HG02610 (cell line): ENCODE measurements around the gene BTBD16.

ENCODE experiments used
- ATAC-seq: cut with Tn5 transposase; IDR thresholded peaks from one replicate; pipeline ENCODE4 v1.9.1; 2021; ENCODE audit warnings: mild to moderate bottlenecking, moderate library complexity; ENCODE audit not compliant: unreplicated experiment

The BTBD16 gene

GRCh38 chr10:122269059-122269687 is 1.9 kb upstream of the BTBD16 start:
- no peak for ATAC-seq

DNA sequence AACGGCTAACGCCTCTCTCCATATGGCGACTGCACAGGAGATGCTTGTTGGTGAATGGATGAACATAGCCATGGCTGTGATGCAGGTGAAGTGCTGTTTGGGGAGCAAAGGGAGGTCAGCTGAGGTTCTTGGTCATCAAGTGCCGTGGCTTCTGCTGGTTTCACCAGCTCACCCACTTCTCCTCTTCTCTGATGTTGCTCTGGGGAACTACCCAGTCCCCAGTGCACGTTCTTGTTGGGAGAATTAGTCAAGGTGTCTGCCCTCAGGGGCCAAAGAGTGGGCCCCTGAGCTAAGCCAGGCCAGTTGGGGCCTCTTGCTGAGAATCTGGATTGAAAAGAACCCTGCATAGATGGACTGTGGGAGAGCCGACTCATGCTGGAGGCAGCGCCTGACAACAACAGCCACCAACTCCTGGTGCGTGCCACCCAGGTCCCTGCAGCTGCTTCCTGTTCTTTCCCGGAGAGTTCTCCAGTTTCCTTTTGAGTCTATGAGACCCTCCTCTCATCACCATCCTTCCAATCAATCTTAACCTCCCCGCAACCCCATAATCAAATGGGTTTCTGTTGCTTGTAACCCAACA is 3.0 kb downstream of the BTBD16 start:
- ATAC-seq = no peak

DNA sequence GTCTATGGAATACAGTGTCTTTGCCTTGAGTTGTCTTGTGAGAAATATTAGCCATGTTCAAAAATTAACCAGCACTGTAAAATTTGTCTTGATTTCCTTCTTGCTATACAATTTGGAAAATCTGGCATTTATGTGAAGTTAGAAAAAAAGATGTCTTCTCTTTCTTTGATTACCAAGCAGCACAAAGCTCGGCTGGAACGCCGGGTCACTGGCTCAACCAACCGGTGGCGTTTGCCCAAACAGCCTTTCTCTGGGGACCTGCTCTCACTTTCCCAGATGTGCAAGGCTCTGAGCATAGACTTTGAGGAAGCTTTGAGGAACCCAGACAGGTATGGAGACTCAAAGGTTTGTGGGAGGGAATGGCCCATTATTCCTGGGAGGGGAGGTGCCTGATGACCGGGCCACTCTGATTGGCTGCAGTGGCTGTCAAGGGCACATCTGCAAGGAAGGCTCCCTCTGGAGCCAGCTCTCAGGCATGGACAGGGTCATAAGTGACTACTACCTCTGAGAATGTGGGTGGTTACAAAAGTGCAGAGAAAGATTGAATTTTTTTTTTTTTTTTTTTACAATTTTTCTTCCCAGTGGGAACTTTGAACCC is 5.6 kb downstream of the BTBD16 start:
- ATAC-seq = no peak

DNA sequence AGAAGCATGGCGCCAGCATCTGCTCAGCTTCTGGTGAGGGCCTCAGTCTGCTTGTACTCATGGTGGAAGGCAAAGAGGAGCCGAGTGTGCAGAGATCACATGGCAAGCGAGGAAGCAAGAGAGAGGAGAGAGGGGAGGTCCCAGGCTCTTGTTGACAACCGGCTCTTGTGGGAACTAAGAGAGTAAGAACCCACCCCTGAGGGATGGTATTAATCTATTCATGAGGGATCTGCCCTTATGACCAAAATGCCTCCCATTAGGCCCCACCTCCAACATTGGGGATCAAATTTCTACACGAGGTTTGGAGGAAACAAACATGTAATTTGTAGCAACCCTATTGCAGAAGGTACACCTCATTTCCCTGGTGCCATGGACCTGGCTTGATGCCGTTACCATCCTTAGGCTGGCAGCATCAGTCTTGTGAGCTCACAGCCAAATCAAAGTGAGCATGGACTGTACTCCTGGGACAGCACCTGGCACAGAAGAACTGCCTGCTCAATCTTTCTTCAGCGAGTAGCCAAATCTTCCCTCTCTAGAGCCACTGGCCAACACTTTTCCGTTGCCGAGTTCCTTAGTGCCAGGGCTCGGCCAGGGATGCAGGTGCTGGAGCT is 6.5 kb downstream of the BTBD16 start:
- no peak for ATAC-seq

GRCh38 chr10:122279725-122280141 is 8.6 kb downstream of the BTBD16 start:
- no peak for ATAC-seq

GRCh38 chr10:122280156-122280555 is 9.1 kb downstream of the BTBD16 start:
- ATAC-seq = no peak

DNA sequence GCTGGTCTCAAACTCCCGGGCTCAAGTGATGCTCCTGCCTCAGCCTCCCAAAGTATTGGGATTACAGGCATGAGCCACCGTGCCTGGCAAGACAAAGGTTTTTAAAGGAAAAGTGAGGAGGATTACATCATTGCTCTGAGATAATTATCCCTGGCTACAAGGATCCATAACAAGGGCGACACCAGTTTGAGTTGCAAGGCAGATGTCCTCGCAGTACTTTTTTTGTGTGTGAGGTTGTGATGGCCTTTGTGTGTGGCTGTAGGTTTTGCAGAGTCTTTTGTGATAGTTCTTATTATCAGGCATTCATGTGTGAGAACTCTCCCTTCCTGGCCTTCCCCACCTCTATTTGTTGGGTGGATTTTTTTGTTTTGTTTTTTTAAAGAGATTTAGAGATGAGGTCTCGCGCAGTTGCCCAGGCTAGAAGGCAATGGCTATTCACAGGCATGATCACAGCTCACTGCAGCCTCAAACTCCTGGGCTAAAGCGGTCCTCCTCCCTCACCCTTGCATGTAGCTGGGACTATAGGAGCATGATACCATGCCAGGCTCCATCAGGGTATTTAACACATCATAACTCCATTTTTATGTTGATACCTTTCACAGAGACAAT is 10.0 kb downstream of the BTBD16 start:
- no peak for ATAC-seq

- ATAC-seq = no peak
These were observed 10.7 kb downstream of the BTBD16 start for GRCh38 chr10:122281751-122282150.

GRCh38 chr10:122282253-122282671 is 11.2 kb downstream of the BTBD16 start:
- no peak for ATAC-seq

- ATAC-seq = no peak
These were observed 11.8 kb downstream of the BTBD16 start for GRCh38 chr10:122282909-122283308.

- no peak for ATAC-seq
These were observed 14.7 kb downstream of the BTBD16 start for GRCh38 chr10:122285506-122286444.

- ATAC-seq = no peak
These were observed 15.8 kb downstream of the BTBD16 start for GRCh38 chr10:122286867-122287266.

GRCh38 chr10:122287570-122287969 is 16.5 kb downstream of the BTBD16 start:
- no peak for ATAC-seq

DNA sequence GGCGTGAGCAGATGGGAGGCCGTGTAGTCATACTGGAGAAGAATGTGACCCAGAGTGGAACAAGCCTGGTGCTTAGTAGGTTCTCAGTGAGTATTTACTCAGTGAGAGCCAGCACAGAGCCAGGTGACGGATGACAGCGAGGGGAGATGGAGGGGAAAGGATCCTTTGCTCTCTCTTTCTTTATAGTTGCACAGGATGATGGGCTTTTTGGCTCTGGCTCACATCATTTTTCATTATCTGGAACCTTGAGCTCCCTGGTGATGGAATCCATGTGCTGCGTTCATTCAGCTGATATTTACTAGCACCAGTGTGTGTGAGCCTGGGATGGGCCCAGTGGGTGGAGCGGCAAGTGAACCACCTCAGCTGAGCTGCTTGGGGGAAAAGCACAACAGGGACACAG is 17.2 kb downstream of the BTBD16 start:
- no peak for ATAC-seq

DNA sequence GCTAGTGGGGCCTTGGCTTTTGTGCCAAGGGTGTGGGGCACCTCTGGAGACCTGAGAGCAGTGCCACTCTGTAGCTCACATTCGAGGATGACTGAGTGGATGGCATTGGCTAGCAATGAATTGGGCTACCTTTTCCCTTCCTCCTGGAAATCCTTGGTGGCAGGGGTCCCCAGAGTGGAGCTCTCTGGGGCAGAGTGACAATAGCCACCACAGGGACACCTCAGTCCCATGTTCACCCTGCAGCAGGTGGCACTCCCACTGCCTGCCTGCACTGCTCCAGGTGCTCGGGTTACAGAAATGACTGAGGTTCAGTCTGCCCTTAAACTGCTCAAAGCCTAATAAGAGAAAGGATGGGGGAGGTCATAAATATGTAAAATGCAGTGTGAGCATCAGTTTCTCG is 17.8 kb downstream of the BTBD16 start:
- no peak for ATAC-seq

GRCh38 chr10:122290334-122290733 is 19.2 kb downstream of the BTBD16 start:
- ATAC-seq = no peak

- ATAC-seq = no peak
These were observed 19.9 kb downstream of the BTBD16 start for GRCh38 chr10:122290833-122291532.

GRCh38 chr10:122291739-122292138 is 20.6 kb downstream of the BTBD16 start:
- no peak for ATAC-seq

DNA sequence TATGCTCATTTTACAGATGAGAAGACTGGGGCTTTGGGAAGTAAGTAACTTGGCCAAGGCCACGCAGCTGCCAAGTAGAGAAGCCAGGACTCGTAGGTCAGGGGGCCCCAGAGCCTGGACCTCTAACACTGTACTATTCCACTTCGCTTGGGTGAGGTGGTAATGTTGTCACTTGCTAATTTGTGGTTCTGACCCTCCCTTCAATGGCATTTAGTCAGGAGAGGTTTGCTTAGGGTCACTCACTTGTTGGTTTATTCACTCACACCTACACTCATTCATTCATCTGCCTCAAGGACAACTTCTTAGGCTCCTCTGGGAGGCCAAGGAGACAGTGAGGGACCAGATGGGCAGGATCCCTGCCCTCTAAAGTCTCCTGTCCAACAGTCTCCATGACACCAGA is 21.3 kb downstream of the BTBD16 start:
- ATAC-seq = no peak
